Myocyte (in vitro differentiated cells): Measurements from ENCODE around the gene GIPC1. TPM values are rescaled to one million over a fixed set of nuclear protein-coding genes. Genes with fewer than 3 reads are reported as not detected.
A peak's percentile ranks its signal among the peaks of the same experiment; 100 is the strongest.
"Not testable (repeated sequence)": the region's sequence is repeated elsewhere in the genome, so short reads cannot be mapped to it uniquely, and the experiment has no call there.

Source experiments
- DNase-seq: peaks from one replicate; pipeline ENCODE4 v3.0.0-alpha.2; 2012; ENCODE audit warnings: low read depth
- total RNA-seq: library from RNA; depleted of rRNA; stranded (reverse); fragments of >200 nt; gene quantifications from 2 replicates; pipeline ENCODE4 v1.2.3, GENCODE V29; 2014

GIPC1 gene
- total RNA-seq, 1 donor from 2014 or later = 141 TPM

DNA sequence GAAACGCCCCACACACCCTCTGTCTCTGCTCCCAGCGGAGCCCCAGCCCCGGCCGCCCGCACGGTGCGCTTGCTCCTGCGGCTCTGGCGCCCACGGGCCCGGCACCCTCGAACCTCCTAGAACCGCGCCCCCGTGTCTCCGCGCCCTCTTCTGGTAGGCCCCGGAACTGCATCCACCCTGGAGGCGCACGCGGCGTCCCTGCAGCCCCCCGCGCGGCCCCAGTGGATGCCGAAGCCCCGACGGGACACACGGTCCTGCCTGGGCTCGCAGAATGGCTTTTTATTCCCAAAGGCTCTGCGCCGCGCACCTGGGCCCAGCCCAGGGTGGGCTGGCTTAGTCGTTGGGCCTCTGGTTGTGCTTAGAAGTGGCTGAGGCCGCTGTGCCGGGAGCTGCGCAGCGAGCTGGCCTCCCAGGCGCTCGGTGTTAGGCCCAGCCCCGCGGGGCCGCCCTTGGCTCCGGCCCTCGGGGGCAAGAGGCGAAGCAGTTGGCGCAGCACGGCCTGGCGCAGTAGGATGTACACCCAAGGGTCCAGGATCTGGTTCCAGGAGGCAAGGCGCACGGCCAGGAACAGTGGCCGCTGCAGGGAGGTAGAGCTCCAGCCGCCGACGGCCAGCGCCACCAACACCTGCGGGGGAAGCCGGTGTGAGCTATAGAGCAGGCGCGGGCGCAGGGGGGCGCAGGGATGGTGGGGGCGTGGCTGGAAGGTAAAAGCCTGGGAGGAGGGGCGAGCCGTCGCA lies 23.6 kb downstream of the GIPC1 start:
- DNase-seq = peak; percentile 38

DNA sequence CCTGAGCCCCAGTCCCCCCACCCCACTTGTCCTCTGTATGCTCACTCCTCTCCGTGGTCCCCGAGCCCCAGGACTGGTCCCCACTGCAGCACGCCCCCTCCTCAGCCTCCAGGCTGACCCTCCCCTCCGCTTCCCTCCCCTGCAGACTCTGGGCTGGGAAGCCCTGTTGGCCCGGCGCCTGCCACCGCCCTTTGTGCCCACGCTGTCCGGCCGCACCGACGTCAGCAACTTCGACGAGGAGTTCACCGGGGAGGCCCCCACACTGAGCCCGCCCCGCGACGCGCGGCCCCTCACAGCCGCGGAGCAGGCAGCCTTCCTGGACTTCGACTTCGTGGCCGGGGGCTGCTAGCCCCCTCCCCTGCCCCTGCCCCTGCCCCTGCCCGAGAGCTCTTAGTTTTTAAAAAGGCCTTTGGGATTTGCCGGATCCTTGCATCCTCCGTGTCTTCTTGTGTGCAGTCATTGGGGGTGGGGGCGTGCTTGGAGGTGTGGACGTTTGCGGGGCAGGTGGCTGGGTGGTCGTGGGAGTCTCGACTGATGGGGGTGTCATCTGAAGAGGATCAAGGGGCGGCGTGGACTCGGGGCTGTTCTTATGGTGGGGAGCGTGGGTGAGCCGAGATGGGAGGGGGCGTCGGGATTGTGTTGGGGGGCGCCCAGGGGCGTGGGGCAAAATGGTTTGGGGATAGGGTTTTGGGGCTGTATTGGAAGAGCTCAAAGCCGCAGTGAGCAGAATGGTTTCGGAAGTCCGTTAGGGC lies 24.3 kb downstream of the GIPC1 start:
- DNase-seq = no peak

DNA sequence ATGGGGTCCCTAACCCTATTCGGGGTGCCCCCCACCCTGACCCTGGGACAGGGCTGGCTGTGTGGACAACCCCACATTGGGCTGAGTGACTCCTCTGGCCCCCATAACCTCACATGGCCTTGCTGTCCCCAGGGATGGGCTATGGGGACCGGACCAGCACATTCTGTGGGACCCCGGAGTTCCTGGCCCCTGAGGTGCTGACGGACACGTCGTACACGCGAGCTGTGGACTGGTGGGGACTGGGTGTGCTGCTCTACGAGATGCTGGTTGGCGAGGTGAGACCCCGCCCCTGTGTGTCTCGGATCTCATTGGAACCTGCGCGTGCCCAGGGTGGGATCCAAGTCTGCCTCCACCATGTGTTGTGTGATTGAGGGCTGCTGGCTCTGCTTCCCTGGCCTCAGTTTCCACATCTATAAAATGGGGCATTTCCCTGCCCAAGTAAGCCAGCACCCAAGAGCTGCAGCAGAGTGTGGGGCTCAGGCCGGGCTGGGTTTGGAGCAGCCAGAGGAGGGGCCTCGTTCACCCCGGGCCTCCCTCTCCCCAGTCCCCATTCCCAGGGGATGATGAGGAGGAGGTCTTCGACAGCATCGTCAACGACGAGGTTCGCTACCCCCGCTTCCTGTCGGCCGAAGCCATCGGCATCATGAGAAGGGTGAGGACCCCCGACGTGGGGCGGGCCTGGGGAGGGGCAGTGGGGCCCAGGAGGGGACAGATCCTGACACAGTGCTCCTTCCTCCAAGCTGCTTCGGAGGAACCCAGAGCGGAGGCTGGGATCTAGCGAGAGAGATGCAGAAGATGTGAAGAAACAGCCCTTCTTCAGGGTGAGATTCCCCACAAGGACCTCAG lies 25.7 kb downstream of the GIPC1 start:
- DNase-seq = no peak

DNA sequence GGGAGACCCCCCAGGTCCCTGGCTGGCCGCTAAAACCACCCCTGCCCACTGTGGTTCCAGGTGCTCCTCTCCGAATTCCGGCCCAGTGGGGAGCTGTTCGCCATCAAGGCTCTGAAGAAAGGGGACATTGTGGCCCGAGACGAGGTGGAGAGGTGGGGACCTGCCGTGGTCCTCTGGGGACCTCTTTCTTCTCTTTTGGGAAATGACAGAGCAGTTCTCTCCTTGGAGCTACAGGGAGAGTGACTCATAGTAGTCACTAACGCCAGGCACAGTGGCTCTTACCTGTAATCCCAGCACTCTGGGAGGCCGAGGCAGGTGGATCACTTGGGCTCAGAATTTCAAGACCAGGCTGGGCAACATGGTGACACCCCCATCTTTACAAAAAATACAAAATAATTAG lies 28.1 kb downstream of the GIPC1 start:
- DNase-seq = no peak

DNA sequence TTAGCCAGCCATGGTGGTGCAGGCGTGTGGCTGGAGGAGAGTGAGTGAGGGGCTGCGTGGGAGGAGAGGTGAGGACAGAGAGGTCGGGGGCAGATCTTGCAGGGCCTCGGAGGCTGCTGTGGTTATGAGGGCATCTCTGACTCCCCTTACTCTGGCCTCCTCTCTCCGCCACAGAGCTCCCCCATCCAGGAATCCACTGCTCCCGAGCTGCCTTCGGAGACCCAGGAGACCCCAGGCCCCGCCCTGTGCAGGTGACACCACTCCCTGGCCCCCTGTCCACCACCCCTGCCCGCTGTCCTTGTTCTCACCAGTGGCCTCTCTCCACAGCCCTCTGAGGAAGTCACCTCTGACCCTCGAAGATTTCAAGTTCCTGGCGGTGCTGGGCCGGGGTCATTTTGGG lies 28.5 kb downstream of the GIPC1 start:
- no peak for DNase-seq

DNA sequence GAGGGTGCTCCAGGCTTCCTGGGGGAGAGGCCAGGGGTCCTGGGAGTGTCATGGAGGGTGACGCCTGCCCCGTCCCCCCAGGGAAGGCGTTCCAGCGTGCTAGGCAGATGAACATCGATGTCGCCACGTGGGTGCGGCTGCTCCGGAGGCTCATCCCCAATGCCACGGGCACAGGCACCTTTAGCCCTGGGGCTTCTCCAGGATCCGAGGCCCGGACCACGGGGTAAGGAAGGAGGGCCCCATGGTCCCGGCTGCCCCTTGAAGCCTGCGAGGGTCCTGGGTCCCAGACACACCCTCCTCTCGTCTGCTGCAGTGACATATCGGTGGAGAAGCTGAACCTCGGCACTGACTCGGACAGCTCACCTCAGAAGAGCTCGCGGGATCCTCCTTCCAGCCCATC lies 32.2 kb downstream of the GIPC1 start:
- DNase-seq = no peak

DNA sequence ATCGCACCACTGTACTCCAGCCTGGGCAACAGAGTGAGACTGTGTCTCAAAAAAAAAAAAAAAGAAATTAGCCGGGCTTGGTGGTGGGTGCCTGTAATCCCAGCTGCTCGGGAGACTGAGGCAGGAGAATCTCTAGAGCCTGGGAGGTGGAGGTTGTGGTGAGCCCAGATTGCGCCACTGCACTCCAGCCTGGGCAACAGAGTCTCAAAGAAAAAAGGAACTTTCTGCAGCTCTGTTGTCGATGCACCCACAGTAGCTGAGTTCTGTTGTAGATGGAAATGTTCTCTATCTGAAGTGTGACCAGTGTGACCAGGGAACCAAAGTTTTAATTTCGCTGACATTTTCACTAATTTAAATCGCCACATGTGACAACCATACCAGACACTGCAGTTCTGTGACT lies 33.5 kb downstream of the GIPC1 start:
- not testable (repeated sequence) for DNase-seq

DNA sequence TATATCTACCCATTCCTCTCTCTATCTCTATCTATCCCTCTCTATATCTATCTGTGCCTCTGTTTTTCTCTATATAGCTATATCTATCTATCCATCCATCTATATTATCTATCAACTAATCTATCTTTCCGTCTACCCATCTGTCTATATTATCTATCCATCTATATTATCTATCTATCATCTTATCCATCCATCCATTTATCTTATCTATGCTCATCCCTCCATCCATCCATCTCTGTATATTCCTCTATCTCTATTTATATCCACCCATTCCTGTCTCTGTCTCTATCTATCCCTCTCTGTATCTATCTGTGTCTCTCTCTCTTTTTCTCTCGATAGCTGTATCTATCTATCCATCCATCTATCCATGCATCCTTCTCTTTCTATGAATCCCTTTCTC lies 35.0 kb downstream of the GIPC1 start:
- DNase-seq = no peak

DNA sequence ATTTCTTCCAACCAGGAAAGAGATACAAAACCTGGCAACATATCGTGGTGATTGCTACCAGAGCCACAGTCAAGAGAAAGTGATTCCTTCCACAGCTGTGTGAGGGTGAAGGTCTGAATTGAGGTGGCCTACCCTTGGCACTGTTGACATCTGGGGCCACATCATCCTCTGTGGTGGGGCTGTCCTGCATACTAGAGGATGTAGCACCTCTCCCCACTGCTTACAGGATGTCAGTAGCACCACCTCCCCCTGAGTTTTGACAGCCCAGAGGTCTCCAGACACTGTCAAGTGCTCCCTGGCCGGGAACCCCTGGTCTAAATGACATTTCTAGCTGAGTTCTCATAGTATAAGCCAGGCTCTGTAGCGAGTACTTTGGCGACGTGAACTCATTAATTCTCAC lies 36.2 kb downstream of the GIPC1 start:
- DNase-seq = no peak

DNA sequence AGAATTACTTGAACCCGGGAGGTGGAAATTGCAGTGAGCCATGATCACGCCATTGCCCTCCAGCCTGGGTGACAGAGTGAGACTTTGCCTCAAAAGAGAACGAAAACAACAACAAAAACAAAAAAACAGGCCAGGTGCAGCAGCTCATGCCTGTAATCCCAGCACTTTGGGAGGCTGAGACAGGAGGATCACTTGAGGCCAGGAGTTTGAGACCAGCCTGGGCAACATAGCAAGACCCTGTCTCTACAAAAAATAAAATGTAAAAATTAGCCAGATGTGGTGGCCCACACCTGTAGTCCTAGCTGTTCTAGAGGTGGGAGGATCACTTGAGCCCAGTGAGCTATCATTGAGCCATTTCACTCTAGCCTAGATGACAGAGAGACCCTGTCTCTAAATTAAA lies 43.6 kb downstream of the GIPC1 start:
- not testable (repeated sequence) for DNase-seq

DNA sequence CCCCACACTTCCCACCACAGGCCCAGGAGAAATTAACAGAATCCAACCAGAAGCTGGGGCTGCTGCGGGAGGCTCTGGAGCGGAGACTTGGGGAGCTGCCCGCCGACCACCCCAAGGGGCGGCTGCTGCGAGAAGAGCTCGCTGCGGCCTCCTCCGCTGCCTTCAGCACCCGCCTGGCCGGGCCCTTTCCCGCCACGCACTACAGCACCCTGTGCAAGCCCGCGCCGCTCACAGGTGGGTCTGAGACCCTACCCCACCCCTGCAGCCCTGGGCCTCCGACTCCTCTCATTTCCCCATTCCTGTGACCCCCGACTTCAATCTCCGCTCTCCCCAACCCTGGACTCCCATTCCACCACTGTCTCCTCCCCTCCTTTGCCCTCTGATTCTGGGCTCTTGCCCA lies 45.1 kb downstream of the GIPC1 start:
- DNase-seq = no peak

DNA sequence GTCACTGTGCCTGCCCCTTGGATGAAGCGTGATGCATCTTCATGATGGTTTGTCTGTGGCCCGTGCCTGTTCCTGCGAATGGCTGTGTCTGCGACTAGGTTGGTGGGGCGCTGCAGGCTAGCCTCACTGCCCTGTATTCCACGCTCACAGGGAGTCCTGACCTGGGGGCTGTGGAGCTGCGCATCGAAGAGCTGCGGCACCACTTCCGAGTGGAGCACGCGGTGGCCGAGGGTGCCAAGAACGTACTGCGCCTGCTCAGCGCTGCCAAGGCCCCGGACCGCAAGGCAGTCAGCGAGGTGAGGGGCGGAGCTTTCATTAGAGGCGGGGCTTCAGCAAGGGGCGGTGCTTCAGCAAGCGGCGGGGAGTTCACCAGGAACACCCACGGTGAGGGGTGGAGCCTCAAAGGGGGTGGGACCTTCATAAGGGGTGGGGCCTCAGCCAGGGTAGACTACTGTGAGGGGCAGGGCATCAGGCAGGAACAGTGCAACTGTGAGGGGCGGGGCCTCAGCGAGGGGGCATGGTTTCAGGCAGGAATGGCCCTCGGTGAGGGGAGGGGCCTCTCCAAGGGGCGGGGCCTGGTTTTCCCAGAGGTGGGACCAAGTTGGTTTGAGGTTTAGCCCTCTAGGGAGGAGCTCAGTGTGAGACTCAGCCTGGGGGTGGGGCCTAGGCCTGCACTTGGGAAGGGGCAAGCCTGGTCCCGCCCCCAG lies 45.6 kb downstream of the GIPC1 start:
- no peak for DNase-seq

DNA sequence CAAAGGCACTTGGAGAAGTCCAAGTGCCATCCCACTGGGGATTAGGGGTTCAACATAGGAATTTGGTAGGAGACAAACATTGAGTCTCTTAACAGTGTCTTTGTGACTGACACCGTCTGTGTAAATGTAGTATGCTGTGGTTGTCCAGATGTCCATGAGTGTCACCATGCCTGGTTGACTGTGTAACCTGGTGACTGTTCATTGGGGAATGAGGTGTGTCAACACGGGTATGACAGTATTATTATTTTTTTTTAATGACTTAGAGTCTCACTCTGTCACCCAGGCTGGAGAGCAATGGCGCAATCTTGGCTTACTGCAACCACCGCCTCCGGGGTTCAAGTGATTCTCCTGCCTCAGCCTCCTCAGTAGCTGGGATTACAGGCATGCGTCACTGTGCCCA lies 46.6 kb downstream of the GIPC1 start:
- no peak for DNase-seq

DNA sequence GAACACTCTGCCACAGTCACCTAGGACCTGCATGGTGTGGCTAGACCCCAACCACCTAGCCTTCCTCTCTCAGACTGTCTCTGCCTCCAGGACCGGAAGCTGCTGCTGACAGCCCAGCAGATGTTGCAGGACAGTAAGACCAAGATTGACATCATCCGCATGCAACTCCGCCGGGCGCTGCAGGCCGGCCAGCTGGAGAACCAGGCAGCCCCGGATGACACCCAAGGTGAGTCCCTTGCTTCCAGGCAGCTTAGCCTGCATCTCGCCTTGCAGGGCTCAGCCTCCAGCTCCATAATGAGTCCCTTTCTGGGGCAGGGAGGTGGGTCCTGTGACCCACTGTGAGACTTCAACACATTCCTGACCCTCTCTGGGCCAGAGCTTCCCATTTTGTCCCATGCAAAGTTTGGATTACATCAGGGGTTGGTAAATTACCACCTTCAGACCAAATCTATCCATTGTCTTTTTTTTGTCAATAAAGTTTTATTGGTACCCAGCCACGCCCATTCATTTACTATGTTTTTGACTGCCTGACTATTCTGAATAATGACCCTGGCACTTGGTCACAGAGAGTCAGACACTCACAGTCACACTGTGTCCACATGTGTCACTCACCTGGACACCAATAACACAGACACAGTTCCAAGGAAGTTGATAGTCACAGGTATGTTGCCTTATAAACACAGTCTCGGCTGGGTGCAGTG lies 49.4 kb downstream of the GIPC1 start:
- no peak for DNase-seq

DNA sequence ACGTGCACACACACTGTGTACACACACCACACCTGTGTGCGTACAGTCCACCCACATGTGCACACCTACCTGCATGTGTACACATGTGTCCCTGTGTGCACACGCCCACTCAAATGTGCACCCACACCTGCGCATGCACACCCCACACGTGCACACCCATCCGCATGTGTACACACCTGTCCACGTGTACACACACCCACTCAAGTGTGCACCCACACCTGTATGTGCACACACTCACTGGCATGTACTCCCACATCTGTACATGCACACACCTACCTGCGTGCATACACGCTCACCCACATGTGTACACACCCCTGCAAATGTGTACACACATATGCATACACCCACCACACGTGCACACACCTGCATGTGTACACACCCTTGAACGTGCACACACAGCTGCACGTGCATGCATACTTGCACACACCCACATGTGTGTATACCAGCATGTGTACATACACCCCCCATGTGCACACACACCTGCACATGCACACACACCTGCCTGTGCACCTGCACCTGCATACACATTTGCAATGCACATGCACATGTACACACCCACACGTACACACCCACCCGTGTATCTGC lies 52.2 kb downstream of the GIPC1 start:
- no peak for DNase-seq

DNA sequence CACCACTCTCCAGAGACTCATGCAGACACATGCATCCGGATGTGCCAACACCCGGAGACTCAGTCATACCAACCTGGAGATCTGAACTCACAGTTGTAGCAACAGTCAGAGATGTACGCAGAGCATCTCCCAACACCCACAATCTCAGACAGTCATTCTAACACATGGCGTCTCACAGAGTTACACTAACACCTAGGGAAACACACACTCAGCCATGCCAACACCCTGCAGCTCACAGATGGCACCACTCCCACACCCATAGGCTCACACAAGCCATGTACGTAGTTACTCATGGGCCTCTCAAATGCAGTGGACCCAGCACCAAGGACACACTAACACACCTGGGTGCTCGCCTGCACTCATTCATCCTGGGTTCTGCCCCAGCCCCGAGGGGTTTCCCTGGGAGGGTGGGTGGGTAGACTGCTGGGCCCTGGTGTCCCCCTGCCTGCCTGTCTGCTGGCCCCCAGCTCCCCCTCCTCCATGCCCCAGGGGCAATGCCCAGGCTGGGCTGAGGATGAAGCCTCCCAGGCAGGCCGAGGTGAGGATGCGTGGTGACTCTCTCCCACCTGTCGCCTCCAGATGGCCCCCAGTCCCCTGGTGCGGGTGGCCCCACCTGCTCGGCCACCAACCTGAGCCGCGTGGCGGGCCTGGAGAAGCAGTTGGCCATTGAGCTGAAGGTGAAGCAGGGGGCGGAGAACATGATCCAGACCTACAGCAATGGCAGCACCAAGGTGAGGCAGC lies 52.9 kb downstream of the GIPC1 start:
- DNase-seq = no peak

DNA sequence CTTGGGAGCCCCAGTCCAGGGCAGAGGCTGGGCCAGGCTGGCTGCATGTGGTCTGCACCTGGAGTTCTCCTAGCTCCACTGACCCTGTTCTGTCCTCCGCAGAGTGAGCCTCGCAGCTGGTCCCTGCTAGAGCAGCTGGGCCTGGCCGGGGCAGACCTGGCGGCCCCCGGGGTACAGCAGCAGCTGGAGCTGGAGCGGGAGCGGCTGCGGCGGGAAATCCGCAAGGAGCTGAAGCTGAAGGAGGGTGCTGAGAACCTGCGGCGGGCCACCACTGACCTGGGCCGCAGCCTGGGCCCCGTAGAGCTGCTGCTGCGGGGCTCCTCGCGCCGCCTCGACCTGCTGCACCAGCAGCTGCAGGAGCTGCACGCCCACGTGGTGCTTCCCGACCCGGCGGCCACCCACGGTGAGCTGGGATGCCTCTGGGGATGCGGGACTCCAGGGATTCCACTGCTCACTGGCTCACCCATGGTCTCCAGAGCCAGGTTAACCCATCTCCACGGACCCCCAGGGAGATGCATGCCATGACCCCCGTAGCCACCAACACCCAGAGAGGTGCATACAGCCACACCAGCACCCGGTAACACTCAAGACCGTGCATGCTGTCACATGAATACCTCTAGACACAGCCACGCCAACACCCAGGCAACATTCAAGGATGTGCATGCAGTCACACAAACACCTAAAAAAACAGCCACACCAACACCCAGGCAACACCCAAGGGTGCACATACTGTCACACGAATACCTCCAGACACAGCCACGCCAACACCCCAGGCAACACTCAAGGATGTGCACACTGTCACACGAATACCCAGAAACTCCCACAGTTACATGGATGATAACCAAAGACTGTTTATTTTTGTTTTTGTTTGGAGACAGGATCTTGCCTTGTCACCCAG lies 54.6 kb downstream of the GIPC1 start:
- no peak for DNase-seq

DNA sequence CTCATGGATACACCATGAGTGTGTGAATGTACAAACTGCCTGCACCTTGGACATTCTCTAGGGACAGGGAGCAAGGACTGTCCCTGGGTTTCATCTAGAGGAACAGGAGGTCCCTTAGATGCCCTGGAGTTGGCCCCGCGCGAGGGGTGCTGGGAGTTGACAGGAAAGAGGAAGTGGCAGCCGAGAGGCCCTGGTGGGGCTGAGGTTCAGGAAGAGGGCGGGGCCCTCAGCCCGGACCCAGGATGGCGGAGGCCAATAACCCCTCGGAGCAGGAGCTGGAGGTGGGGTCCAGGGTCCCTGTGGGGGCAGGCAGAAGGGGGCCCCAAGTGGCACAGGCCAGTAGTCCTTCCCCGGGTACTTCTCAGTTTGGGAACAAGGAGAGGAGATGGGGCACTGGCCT lies 55.9 kb downstream of the GIPC1 start:
- no peak for DNase-seq

DNA sequence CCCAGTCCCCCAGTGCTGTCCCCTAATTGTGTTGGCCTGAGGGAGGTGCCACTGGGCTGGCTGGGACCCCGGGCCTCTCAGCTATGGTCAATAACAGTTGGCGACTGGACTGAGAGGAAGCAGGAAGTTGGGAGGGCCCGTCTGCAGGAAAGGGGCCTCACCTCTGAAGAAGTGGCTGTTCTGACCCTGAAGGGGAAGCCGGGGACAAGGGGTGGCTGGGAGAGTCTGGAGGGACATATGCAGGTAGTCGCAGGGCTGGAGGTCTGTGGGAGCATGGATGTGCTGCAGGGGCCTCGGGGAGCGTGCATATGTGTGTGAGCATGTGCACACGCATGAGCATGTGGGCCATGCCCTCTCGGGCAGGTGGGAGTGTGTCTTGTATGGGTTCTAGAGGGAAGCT lies 56.9 kb downstream of the GIPC1 start:
- no peak for DNase-seq
